CD4-positive, alpha-beta T cell treated with Interferon gamma for 1 hour (primary cell): ENCODE data around the gene CD2BP2.
"Not testable (repeated sequence)": the region's sequence is repeated elsewhere in the genome, so short reads cannot be mapped to it uniquely, and the experiment has no call there.

Experiments
- DNase-seq: peaks from one replicate; pipeline ENCODE4 v3.0.0-alpha.2; 2020

The CD2BP2 gene

GRCh38 chr16:30341971-30342370 lies 13.1 kb downstream of the CD2BP2 start:
- not testable (repeated sequence) for DNase-seq

GRCh38 chr16:30340621-30341020 lies 14.5 kb downstream of the CD2BP2 start:
- DNase-seq = no peak

GRCh38 chr16:30338715-30339114 lies 16.4 kb downstream of the CD2BP2 start:
- not testable (repeated sequence) for DNase-seq

GRCh38 chr16:30337964-30338357 lies 17.1 kb downstream of the CD2BP2 start:
- not testable (repeated sequence) for DNase-seq

GRCh38 chr16:30335598-30336474 lies 19.3 kb downstream of the CD2BP2 start:
- no peak for DNase-seq

GRCh38 chr16:30335028-30335597 lies 20.0 kb downstream of the CD2BP2 start:
- DNase-seq = peak; percentile 82

- peak; percentile 83 for DNase-seq
These were observed 20.6 kb downstream of the CD2BP2 start for GRCh38 chr16:30334473-30334989.

GRCh38 chr16:30324220-30324619 lies 30.9 kb downstream of the CD2BP2 start:
- not testable (repeated sequence) for DNase-seq

- not testable (repeated sequence) for DNase-seq
These were observed 36.5 kb downstream of the CD2BP2 start for GRCh38 chr16:30318647-30319046.

- DNase-seq = not testable (repeated sequence)
These were observed 44.2 kb downstream of the CD2BP2 start for GRCh38 chr16:30310937-30311336.

GRCh38 chr16:30309255-30309654 lies 45.9 kb downstream of the CD2BP2 start:
- not testable (repeated sequence) for DNase-seq
